Tibial artery (tissue), 4 donors: ENCODE measurements around the gene CLUH.

Experiments used
- DNase-seq, 2 donors: peaks; one replicate each; pipeline ENCODE4 v3.0.0-alpha.2; 2019
- H3K27ac ChIP-seq, 2 donors: fragments of 200-600 bp; sonication (generic) in 1 of 2; 1 replicate in 1 of 2; 2 replicates in 1 of 2; pipeline ENCODE4 v1.5.1; 2018 to 2019; ENCODE audit warnings: mild to moderate bottlenecking in 1 of 2
- H3K27me3 ChIP-seq, 2 donors: fragments of 200-600 bp; sonication (generic) in 1 of 2; one replicate each; pipeline versions ENCODE4 v1.5.1 to v1.6.0; 2016 to 2019
- H3K36me3 ChIP-seq, 3 donors: fragments of 200-600 bp; sonication (generic) in 2 of 3; one replicate each; pipeline ENCODE4 v1.5.1; 2016 to 2019; ENCODE audit warnings: mild to moderate bottlenecking in 2 of 3
- H3K4me1 ChIP-seq, 4 donors: fragments of 200-600 bp; sonication (generic) in 2 of 4; 1 replicate in 3 of 4; 2 replicates in 1 of 4; pipeline ENCODE4 v1.5.1; 2016 to 2019
- H3K4me3 ChIP-seq, 2 donors: fragments of 200-600 bp; sonication (generic) in 1 of 2; 1 replicate in 1 of 2; 2 replicates in 1 of 2; pipeline ENCODE4 v1.5.1; 2018 to 2019; ENCODE audit warnings: mild to moderate bottlenecking in 2 of 2
- H3K9me3 ChIP-seq, 3 donors: fragments of 200-600 bp; sonication (generic) in 1 of 3; one replicate each; pipeline ENCODE4 v1.5.1; 2016 to 2019
- CTCF ChIP-seq, 2 experiments: fragments of 200-600 bp in 1 of 2; fragments of 450-650 bp in 1 of 2; IDR thresholded peaks; one replicate each; pipeline ENCODE4 v1.5.1; 2017 to 2019; ENCODE audit warnings: antibody characterized with exemption in 2 of 2, mild to moderate bottlenecking in 1 of 2, moderate library complexity in 1 of 2
- intact Hi-C: fragments of 100-400 bp; cut with DNase I; formaldehyde crosslinking; loops from one replicate; pipeline ENCODE4 v1.15.0; 2023; ENCODE audit warnings: low total_unique reads

Gene CLUH

DNA sequence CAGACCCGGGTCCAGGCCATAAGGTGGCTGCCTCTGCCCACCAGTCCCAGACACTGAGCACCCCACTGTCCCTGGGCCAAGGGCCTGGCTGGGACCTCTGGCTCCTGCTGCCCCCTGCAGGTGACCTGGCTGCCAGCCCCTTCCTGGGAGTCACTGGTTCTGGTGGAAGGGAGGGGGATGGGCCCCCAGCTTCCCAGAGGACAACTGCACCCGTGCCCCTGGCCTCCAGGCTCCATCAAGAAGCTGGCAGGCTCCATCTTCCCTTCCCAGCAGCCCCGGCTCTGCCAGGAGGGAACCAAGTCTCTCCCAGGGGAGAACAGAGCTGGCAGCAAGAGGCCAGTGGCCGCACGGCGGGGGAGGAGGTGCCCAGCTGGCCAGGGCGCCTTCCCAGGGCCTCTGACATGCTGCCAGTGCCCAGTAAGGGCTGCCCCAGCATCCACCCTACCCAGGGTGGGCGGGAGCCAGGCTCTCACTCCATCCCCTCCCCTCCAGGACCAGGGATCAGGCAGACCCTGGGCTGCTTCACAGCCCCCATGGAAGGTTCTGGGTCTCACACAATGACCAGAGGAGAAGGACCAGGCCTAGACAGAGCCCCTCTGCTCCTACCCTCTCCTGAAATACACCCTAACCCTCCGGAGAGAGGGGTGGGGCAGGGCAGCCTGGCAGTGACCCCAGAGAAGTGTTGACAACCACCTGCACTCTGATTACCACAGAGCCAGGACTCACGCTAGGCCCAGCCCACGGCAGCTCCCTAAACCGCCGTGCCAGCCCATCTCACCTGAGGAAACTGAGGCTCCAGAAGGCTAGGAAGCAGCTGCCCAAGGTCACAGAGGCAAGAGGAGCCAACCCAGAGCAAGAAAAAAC, 3.6 kb downstream of the CLUH start:
- intact Hi-C loops: no loop called here
- peak; percentile 58 to 95 for DNase-seq
- H3K4me1 ChIP-seq: peaks cover 5 to 59% (median 50%) of the 10 kb centered on the region in 4 donors

DNA sequence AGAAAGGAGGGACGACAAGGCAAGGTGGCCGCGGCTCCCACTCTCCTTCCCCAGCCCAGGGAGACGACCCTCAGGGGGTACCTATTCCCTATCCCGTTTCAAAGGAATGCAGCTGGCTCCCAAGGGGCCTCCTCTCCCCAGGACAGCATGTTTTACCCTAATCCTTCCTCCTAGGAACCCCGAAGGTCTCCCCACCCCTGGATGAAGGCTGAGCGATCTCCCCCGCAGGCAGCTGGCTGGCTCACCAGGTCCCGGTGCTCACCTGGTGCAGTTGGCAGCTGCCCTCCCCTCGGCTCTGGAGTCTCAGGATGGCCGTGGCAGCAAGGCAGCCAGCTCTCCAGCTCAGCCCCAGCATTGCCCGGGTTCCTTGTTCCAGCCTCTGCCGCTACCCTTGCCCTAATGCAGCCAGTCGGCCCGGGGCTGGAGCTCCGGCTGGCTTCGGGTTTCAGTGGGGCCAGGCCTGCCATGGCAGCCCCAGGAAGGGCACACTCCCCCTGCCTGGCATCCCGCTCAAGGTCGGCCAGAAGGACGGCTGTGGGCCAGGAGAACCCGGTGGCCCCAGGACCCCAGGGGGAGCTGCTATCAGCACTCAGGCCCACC, 4.6 kb downstream of the CLUH start:
- H3K27me3 ChIP-seq: no peaks in the 10 kb centered on the region
- no peaks in the 10 kb centered on the region for H3K9me3 ChIP-seq
- H3K4me1 ChIP-seq: peaks cover 5 to 49% (median 44%) of the 10 kb centered on the region in 4 donors
- H3K36me3 ChIP-seq: peaks cover 12 to 25% (median 21%) of the 10 kb centered on the region in 3 donors
- DNase-seq: no peak
- peak overlapping the region; percentile 77 to 78 for H3K27ac ChIP-seq
- intact Hi-C loops: no loop called here
- TF ChIP-seq CTCF (IDR thresholded peaks at IDR 0.05): no peak
- H3K4me3 ChIP-seq: peak overlapping the region; percentile 9 to 33

More for the DNA sequence above, 3.6 kb downstream of the CLUH start:
- Histone ChIP-seq H3K27me3 (no peaks in the 10 kb centered on the region), H3K4me3 (peak overlapping the region; percentile 13 to 33), H3K36me3 (peaks cover 5 to 16% (median 13%) of the 10 kb centered on the region in 3 donors), H3K27ac (peak overlapping the region; percentile 77 to 78), H3K9me3 (no peaks in the 10 kb centered on the region)
- peak; percentile 41 to 45 for TF ChIP-seq CTCF (IDR thresholded peaks at IDR 0.05)

GRCh38 chr17:2705888-2706795, 5.4 kb downstream of the CLUH start:
- no peak overlapping the region for H3K4me3 ChIP-seq
- no peak for DNase-seq

GRCh38 chr17:2705263-2705662, 6.3 kb downstream of the CLUH start:
- H3K27me3 ChIP-seq: no peaks in the 10 kb centered on the region
- no peak overlapping the region for H3K27ac ChIP-seq
- H3K36me3 ChIP-seq: peaks cover 26 to 42% (median 39%) of the 10 kb centered on the region in 3 donors
- no peaks in the 10 kb centered on the region for H3K9me3 ChIP-seq
- intact Hi-C loops: no loop called here
- no peak for TF ChIP-seq CTCF (IDR thresholded peaks at IDR 0.05)
- no peak for DNase-seq
- H3K4me3 ChIP-seq: no peak overlapping the region
- H3K4me1 ChIP-seq: peaks cover 5 to 41% (median 35%) of the 10 kb centered on the region in 4 donors

More at GRCh38 chr17:2705888-2706795, 5.4 kb downstream of the CLUH start:
- no peak overlapping the region for H3K27ac ChIP-seq
- no peak for TF ChIP-seq CTCF (IDR thresholded peaks at IDR 0.05)
- peaks cover 19 to 34% (median 30%) of the 10 kb centered on the region in 3 donors for H3K36me3 ChIP-seq
- no peaks in the 10 kb centered on the region for H3K27me3 ChIP-seq
- no peaks in the 10 kb centered on the region for H3K9me3 ChIP-seq
- H3K4me1 ChIP-seq: peaks cover 5 to 47% (median 43%) of the 10 kb centered on the region in 4 donors
- intact Hi-C loops: no loop called here

DNA sequence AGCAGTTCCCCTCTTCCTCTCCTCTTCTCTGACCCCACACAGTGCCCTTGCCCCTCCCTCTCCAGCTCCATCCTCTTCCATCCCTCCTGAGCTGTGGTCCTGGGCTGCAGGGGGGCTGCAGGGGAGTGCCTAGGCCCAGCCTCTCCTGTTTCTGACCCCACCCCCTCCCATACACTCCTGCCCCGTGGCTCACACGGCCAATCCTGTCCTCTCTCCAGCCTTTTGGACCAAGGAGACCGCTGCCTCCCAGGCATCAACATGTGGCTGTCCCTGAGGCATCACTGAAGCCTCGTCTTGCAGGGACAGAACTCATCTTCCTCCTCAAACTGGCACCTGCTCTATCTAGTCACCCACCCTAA, 6.7 kb downstream of the CLUH start:
- intact Hi-C loops: no loop called here
- Histone ChIP-seq H3K4me1 (peaks cover 5 to 37% (median 31%) of the 10 kb centered on the region in 4 donors), H3K27ac (no peak overlapping the region)

More for the DNA sequence above, 6.7 kb downstream of the CLUH start:
- Histone ChIP-seq H3K9me3 (no peaks in the 10 kb centered on the region), H3K36me3 (peaks cover 30 to 46% (median 43%) of the 10 kb centered on the region in 3 donors), H3K27me3 (no peaks in the 10 kb centered on the region), H3K4me3 (no peak overlapping the region)
- no peak for TF ChIP-seq CTCF (IDR thresholded peaks at IDR 0.05)
- DNase-seq: no peak
